Activated CD8-positive, alpha-beta memory T cell treated with anti-CD3 and anti-CD28 coated beads, Interleukin-2, amount 50 U/mL, for 1 hour (primary cell): Measurements from ENCODE around the gene STIMATE.

Experiments used
- DNase-seq: peaks from one replicate; pipeline ENCODE4 v3.0.0-alpha.2; 2020; ENCODE audit errors: extremely low read depth

Gene STIMATE

DNA sequence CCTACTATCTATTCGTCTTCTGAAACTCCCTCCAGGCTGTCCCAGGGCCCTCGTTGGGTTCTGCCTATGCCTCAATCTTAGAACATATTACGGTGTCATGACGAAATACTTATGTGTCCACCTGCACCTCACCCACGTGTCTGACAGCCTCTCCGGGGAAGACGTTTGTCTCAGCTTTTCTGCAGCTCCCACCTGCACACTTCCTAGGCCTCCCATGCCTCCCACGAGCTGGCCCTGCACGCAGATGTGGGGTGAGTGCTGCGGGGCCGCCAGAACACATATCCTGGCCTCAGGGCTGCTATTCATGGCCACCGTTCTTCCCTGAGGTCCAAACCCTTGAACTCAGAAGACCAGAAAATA is 55.4 kb downstream of the STIMATE start:
- DNase-seq = no peak

DNA sequence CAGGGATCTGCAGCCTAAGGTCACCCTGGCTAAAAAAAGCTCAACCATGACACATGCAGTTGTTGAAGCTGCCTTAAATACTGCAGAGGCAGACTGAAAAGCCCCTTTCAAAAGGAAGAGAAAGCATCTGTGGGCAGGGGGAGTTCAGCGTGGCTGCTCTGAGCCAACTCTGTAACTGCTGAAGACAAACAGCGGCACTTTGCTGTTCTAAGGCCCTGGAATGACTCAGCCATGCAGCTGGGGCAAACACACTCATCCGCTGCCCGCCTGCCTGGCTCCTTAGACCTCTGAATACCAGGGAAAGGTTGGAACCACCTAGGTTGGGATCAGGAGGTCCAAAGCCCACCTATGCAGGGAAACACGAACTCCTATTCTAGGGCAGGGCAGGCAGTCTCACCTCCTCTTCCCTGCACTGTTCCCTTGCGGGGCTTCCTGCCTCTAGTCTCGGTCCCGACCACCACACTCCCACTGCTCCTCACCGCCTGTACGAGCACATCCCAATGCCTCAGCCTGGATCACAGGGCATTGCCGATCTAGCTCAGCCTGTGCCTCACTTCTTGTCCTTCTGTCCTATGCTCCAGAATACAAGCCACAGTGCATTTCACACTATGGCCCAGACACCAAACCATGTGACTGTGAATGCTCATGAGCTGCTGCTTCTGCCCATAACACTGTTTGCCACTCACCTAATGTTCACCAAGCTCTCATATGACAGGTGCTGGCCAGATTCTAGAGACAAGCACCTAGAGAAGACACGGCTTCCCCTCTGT is 56.0 kb downstream of the STIMATE start:
- DNase-seq = no peak

DNA sequence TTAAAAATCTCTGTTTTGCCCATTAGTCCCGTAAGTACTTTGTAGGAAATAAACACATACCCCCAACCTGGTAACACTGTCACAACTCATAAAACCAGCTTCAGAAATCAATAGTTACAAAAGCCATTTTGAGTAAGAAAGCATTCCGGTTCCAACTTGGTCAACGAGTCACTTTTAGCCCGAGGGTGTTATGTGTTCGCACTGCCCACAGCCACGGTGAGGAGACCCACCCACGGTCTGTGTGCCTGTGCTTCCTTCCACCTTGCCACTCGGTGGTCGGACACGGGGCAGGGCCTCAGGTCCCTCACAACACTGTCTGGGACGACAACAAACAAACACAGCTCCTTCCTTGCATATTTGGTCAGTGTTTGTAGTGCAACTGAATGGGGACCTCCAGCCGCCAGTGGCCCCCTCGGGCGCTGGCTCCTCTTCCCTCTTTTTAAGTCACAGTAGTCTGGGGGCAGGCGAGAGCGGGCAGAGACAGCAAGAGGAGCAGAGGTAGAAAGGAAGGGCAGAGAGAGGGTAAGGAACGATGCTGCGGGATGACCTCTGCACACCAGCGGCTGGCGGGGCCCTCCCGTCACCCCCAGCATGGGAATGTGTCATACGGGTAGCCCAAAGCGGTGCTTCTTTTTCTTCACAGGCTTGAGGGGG is 57.3 kb downstream of the STIMATE start:
- DNase-seq = no peak

DNA sequence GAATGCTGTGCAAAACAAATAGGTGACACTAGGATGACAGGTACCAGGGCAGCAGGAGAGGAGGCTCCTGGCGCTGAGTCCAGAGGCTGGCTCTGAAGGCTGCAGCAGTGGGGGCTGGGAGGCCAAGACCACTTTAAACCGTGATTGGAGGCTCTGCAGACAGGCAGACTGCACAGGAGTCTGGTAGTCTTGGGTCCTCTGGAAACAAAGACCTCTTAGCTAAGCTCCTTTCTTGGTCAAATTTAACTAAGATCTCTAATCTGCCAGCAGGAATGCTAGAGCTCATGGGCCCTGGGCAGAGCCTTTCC is 58.1 kb downstream of the STIMATE start:
- no peak for DNase-seq

DNA sequence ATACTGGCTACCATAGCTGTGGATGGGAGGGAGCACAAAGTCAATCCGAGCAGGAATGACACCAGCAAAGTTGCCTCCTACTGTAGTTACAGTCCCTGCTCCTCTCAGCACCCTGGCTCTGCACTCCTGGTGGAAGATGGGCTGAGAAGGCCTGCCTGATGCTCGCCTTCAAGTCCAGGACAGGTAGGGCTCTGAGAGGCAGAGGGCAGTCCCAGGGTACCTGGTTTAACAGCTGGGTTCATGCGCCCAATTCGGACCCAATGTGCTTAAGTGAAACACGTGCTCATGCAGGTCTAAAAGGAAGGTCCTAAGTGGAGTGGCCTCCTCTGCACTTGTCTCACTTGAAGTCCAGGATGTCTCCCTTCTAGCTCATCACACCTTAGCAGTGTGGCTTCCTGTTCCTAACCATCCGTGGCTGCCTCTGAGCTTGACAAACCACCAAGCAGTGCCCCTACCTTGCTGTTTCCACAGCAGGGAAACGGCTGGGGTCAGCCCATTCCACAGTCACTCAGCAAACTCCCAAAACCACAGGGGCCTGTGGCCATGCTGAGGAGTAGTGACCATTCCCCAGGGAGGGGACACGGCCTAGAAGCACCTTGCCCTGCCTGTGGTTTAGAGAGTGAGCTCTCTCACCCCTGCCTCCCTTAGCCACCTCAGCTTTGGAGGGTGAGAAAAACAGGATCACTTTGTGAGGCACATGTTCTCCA is 58.6 kb downstream of the STIMATE start:
- no peak for DNase-seq

DNA sequence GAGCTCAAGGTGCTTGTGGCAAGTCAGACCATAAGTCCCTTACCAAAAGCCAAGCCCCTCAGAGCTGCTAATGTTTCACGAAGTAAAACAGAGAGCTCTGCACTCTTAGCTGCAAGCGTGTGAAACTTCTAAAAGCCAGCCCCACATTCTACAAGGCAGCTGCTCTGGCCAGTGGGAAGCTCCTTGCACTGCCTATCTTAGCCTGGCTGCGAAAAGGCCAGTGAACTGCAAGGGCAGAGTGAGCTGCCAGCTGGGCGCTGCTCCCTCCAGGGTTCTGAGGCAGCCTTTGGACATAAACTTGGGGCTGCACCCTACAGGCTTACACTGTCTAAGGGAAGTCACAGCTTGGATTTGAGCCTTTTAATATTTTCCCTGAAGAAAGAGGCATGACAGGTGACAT is 60.4 kb downstream of the STIMATE start:
- DNase-seq = no peak

DNA sequence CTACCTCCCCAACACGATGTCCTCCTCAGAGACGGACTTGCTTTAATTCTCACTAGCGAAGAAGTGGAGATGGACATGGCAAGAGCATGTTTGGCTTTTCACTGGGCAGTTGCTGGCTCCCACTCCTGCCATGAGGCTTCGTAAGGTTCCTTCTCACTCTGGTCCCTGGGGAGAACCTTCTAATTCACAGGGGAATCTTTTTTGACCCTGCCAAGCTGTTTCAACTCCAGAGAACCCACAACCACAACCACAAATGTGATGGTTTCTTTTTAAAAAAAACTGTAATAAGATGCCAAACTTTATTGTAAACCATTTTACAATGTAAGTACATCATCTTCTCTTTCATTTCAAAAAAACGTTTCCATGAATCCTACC is 60.9 kb downstream of the STIMATE start:
- no peak for DNase-seq

DNA sequence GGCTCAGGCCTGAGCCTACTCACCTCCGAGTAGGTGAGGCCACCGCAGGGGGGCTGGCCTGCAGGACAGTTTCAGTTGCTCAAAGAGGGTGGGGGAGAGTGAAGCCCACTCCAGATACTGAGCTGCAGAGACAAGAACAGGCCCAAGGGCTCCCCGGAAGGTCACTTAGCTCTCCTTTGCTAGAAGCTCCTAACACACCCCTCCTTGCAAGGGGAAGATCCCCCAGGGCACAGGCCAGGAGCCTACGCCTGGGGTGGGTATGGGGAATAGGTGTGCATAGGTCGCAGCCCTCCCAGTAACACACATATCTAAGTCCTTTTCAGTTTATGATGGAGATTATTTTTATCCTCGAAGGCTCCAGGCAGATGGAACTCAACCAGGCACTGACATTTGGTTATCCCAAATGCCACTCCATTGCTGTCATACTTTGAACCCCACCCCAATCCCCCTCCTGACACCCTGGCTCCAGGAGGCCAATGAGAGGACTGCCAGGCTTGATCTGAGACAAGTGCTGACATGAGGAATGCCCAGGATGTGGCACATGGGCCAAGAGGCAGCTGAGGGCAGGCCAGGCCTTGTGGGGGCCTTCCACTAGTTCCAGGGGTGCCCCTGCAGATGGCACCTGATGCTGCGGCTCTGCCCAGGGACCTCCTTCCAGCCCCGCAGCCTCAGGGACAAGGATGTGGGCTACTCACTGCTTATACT is 61.4 kb downstream of the STIMATE start:
- DNase-seq = no peak

DNA sequence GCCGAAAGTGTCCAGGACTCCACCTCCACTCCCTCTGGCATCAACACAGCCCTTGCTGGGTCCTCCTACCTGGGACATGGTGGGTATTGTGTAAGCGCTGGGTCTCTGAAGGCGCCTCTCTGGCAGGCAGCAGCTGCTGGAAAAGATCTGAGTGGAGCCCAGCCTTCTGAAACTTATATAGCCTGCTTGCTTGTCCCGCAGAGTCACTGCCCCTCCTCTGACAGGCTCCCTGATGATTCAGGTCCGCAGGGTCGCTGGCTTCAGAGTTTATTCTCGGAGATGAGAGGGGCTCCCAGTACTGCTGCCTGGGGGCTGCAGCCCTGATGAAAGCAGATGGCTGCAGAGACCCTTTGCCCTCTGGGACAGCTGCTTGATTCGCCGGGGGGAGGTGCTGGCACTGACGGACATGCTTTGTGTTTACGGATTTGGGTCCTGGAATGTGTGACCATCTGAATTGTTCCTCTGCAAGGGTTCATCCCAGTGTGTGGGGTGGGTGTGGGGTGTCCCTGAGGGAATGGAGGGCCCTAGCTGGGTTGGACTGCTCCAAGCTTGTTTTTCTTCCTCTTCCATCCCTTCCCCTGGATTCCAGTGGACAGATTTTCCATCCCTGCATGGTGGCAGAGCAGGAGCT is 62.4 kb downstream of the STIMATE start, which contains the start of gene MUSTN1:
Gene MUSTN1, minus strand, starts transcription at position 149 of the 631 bp plus-strand sequence. Its CDS starts 71 bp downstream, at position 78.
- DNase-seq = no peak

DNA sequence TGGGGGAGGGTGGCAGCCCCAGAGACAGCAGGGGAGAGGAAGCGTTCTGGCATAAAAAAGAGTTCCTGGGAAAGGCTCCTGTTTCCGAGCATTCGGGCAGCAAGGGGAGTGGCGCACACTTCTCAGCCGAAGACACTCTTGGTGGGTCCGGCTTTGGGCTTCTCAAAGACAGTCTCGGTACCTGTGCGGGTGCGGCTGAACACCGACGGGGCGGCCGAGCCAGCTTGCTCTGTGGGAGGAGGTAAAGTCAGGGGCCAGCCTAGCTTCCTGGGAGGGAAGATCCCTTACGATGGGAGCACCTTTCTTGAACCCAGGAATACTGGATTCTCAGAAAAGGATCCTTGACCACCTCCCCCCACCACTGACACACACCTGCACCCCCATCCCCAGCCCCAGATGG is 64.1 kb downstream of the STIMATE start:
- no peak for DNase-seq

DNA sequence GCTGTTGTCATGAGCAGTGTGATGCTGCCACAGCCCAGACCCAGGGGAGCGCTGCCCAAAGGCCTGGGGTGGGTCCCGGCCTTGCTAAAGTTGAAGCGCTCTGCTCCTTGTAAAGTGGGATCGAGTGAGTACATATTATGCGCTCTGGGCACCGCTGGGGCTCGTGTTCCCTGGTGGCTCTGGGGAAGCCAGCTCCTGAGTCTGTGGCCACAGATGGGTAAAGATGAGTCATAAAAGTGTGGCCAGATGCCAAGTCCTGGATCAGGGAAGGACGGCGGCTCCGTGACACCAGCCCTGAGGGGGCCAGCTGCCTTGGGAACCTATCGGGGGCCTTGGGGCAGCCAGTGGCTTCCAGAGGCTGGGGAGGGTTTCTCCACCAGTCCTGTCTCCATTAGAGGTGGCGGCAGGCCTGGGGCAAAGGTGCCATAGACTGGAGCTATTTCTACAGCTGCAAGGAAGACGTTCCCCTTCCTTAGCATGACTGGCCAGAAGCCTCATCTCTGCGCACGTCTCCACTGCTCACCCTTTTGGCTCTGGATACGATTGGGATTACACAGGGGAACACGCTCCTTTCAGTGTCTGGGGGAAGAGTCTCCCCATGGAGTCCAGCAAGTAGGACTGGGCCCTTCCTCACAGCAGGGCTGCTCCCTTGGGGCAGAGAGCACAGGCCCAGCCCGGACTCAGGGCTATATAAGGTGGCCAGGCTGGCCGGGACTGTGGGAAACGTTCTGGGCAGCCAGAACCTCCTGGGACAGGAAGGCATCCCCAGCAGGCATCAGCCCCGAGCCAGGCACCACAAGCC is 65.6 kb downstream of the STIMATE start:
- DNase-seq = no peak

DNA sequence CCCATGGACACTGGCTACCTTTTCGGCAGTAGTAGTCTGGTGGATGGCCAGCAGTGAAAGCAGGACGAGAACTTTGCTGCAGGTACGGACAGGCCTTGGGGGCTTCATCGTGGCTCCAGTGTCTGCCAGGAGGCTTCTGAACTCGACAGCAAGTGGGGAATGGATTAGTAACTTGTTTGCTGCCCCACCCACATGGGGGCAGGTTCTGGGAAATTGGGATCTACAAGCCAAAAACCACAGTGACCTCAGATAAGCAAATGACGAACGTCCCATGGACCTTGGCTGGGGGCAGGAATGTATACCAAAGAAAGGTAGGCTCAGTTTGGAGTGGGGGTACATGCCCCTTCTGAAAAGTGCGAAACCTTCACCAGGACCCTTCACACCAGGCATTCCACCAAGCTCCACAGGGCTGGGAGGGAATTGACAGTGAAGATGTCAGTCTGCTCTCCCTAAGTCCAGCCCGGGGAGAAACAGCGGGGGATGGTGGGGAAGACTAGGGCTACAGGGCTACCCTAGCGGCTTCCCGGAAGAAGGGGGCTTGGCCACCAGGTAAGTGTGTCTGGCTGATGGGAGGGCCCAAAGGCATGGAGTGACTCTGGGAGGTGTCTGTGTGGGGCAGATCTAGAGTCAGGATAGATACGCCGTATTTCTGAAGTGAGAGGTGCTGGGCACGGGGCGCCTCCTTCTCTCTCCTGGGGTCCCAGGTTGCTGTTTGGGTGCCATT is 66.7 kb downstream of the STIMATE start, which contains the start of gene ITIH4:
Gene ITIH4, minus strand, starts transcription at position 138 of the 724 bp plus-strand sequence. Its CDS starts 30 bp downstream, at position 108.
- DNase-seq = no peak

DNA sequence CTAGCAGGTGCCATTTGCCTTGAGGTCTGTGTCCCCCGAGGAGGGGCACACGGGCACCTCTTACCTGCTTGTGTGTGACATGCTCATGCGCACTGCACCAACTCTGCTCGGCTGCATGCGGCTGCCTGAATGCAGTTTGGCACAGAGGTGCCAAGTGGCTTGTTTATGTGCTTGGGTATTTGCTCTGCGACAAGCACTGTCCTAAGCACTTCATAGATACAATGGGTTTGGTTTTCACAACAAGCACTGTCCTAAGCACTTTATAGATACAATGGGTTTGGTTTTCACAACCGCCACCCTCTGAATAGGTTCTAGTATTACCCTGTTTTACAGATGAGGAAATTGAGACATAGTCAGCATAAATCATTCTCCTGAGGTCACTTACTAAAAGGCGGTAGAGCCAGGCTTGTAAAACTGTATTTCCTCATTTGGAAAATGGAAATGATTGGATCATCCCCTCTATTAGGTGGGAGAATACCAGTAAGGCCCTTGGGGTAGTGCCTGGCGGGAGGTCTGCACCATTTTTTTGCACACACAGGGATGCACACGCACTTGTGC is 67.4 kb downstream of the STIMATE start:
- no peak for DNase-seq

DNA sequence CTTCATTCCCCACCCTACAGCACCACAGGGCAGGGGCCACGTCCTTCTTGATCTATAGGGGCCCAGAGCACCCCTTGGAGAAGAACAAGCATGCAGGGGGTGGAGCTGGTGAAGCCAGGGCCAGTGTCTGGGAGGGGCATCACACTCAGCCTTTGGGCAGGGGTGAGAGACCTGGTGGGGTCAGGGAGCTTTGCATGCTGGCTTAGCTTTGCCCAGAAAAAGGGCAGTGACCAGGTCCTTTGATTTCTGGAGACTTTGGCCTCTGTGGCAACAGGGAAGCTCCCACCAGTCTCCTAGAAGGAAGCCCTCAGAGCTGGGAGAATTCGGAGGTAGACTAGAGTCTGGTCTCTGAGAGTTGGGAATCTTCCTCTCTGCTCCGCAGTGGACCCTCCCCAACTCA is 67.9 kb downstream of the STIMATE start:
- DNase-seq = no peak

DNA sequence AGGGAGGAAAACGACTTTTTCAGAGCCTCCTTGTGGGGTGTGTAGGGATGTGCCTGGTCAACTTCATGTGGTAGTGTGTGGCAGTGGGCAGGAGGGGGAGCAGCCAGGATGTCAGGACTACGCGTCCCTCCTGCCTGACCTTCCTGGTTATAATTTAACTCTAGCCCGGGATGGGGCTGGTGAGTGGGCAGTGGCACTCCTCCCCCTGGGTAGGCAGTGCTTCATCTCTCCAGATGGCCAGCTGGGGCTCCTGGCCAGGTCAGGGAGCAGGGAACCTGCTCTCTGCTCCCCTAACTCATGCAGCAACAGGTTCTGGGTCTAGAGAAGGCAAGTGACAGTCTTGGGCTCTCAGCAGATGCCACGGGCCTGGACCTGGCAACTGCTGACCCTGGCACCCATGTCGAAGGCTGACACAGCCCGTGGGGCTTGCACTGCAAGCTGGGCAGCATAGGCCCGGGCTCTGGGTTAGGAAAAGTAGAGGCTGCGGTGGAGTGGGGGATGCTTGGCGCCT is 69.4 kb downstream of the STIMATE start:
- no peak for DNase-seq

DNA sequence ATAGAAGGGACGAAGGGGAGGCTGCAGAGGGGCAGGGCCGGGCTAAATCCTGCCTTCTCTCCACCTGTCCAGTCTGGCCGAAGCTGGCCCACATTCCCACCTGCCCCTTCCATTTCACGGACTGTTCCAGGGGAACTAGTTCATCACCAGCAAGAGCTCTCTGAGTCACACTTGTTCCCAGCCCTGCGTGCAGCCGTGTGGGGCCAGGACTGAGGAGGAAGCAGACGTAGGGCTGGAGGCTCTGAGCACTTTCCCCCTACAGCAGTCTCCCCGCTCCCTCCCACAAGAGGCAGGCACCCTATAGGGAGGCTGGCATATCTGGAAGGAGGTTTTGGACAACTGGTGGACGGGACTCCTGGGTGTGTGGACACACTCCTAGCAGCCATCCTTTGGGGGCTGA is 69.9 kb downstream of the STIMATE start:
- no peak for DNase-seq

DNA sequence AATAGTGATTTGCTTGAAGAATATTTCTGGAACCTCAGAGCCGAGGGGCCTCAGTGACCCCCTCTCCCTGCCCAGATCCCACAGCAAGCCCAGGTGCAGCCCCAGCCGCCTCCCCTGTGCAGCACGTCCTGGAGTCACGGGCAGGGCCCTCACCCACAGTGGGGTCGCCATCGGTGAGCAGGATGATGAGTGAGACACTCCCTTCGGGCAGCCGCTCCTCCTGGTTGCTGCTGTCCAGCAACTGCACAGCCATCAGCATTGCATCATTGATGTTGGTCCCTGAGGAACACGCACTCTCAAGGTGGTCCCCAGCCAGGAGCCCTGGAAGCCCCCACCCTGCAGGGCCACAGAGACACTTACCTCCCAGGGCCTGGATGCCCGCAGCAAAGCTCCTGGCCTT is 73.3 kb downstream of the STIMATE start:
- DNase-seq = no peak

DNA sequence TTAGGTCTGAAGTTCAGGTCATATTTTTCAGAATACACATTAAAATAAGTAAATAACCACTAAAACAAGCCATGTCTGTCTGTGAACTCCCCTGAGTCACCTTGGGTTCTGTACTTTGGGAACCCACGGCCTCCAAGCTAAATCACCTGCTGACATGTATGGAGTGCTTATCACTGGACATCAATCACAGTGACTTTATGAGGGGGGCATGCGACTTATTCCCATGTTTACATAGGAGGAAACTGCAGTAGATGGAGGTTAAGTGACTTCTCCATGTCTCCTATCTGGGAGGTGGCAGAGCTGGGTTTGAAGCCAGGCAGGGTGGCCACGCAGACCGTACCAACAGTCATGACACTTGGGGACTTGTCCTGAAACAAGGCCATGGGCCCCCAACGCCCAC is 75.0 kb downstream of the STIMATE start:
- DNase-seq = no peak

DNA sequence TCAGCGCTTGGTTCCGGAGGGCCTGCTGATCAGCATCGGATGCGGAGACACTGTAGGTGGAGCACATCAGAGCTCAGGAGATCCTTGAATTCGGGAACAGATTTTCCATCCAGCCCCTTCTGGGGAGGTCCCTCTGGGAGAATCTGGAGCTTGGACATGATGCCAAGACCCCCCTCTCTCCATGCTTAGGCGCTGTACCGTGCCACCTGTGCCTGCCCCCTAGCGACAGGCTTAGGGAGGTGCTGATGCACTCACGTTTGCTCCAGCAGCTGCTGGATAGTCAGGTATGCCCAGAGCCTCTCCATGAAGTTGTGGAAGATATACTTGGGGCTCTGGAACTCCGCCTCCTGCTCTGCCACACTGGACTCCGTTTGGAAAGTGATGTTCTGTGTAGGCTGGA is 76.6 kb downstream of the STIMATE start:
- no peak for DNase-seq

DNA sequence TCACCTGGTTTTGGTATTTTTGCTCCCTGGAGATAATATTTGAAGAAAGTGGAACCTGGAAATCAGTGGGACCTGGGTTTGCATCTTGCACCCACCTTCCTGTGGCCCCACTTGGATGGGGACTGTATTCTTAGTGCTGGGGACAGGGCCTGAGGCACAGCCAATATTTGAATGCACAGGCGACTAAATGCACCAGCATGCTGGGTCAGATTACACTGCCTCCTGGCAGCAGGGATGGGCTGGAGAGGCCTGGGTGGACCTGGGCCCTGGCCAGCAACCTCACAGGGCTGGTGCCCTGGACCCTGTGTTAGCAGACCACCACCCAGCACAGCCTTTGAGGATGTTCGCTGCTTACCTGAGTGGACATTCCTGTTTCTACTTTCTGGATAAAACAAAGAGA is 77.4 kb downstream of the STIMATE start:
- no peak for DNase-seq
